GM13977 (cell line): ENCODE results near the gene FAAP20.

Experiments
- DNase-seq: peaks from one replicate; pipeline ENCODE4 v3.0.0; 2012; ENCODE audit warnings: low spot score
- CTCF ChIP-seq: IDR thresholded peaks from 2 replicates; pipeline ENCODE4 v1.5.1; 2012; ENCODE audit warnings: mild to moderate bottlenecking, control low read depth; ENCODE audit not compliant: insufficient read depth; ENCODE audit errors: extremely low read depth, missing control alignments
- in situ Hi-C: fragments of 300-500 bp; cut with MboI; formaldehyde crosslinking; loops from one replicate; pipeline ENCODE4 v1.12.0; 2022; ENCODE audit warnings: low sequenced_read_pairs, low pct_unique_long_range_greater_than_20kb, mixed read lengths, inconsistent platforms; ENCODE audit not compliant: unreplicated experiment

Gene FAAP20

GRCh38 chr1:2159124-2159523 is 35.4 kb downstream of the FAAP20 start:
- no peak for DNase-seq
- TF ChIP-seq CTCF, result no peak
- in situ Hi-C loops, result no loop called here

GRCh38 chr1:2158272-2158671 is 36.3 kb downstream of the FAAP20 start:
- in situ Hi-C loops, result no loop called here
- TF ChIP-seq CTCF, result no peak
- no peak for DNase-seq

- in situ Hi-C loops, result no loop called here
- no peak for DNase-seq
- TF ChIP-seq CTCF, result no peak
Measured at GRCh38 chr1:2157856-2158255, 36.7 kb downstream of the FAAP20 start.

- in situ Hi-C loops, result no loop called here
- DNase-seq, result no peak
- no peak for TF ChIP-seq CTCF
Measured at GRCh38 chr1:2156866-2157265, 37.7 kb downstream of the FAAP20 start.

GRCh38 chr1:2155788-2156187 is 38.8 kb downstream of the FAAP20 start:
- no peak for TF ChIP-seq CTCF
- no peak for DNase-seq
- in situ Hi-C loops, result no loop called here

- TF ChIP-seq CTCF, result no peak
- in situ Hi-C loops, result no loop called here
- DNase-seq, result no peak
Measured at GRCh38 chr1:2155147-2155598, 39.4 kb downstream of the FAAP20 start.

- no peak for TF ChIP-seq CTCF
- DNase-seq, result no peak
- in situ Hi-C loops, result no loop called here
Measured at GRCh38 chr1:2154022-2154421, 40.5 kb downstream of the FAAP20 start.
